GM12875 (cell line): ENCODE measurements around the gene GRK2.
"Not testable (repeated sequence)": the region's sequence is repeated elsewhere in the genome, so short reads cannot be mapped to it uniquely, and the experiment has no call there.

Source experiments
- H3K4me3 ChIP-seq: one replicate; pipeline ENCODE4 v1.5.1; 2011; ENCODE audit warnings: low read depth, low read length, control low read depth
- CTCF ChIP-seq: IDR thresholded peaks from 2 replicates; pipeline ENCODE4 v1.5.1; 2011; ENCODE audit warnings: low read depth, mild to moderate bottlenecking, control low read depth, inconsistent platforms, low read length, moderate library complexity, borderline replicate concordance; ENCODE audit not compliant: insufficient read depth

The GRK2 gene

GRCh38 chr11:67317888-67318555, 51.7 kb downstream of the GRK2 start:
- no peak for TF ChIP-seq CTCF
- H3K4me3 ChIP-seq: peak overlapping the region; percentile 79

GRCh38 chr11:67318876-67319275, 52.6 kb downstream of the GRK2 start:
- not testable (repeated sequence) for H3K4me3 ChIP-seq

GRCh38 chr11:67320011-67320410, 53.7 kb downstream of the GRK2 start:
- no peak for TF ChIP-seq CTCF
- H3K4me3 ChIP-seq: no peak overlapping the region

GRCh38 chr11:67320691-67321090, 54.4 kb downstream of the GRK2 start:
- no peak for TF ChIP-seq CTCF
- H3K4me3 ChIP-seq: no peak overlapping the region

GRCh38 chr11:67321313-67321871, 55.1 kb downstream of the GRK2 start:
- no peak for TF ChIP-seq CTCF
- H3K4me3 ChIP-seq: no peak overlapping the region

- TF ChIP-seq CTCF: no peak
- no peak overlapping the region for H3K4me3 ChIP-seq
These were observed 55.8 kb downstream of the GRK2 start for GRCh38 chr11:67322049-67322448.

- no peak overlapping the region for H3K4me3 ChIP-seq
- TF ChIP-seq CTCF: no peak
These were observed 57.3 kb downstream of the GRK2 start for GRCh38 chr11:67323526-67323925.
